Lung (tissue), 12 donors: ENCODE data around the gene CSNK2A3. TPM values are rescaled to one million over a fixed set of nuclear protein-coding genes. Genes with fewer than 3 reads are reported as not detected.

ENCODE experiments used
- ATAC-seq: fragments of 200-7000 bp; cut with Tn5 transposase; one replicate; pipeline ENCODE4 v1.9.1; 2020; ENCODE audit warnings: moderate number of reproducible peaks; ENCODE audit not compliant: insufficient read depth, low FRiP score
- DNase-seq, 3 donors: peaks; one replicate each; pipeline ENCODE4 v3.0.0-alpha.2; 2013 to 2017
- H3K27ac ChIP-seq, 2 donors: one replicate each; pipeline ENCODE4 v1.5.1; 2013; ENCODE audit warnings: mild to moderate bottlenecking in 2 of 2, moderate library complexity in 2 of 2, control low read depth in 1 of 2, inconsistent platforms in 1 of 2, low read depth in 1 of 2, low read length in 1 of 2
- H3K27me3 ChIP-seq, 3 donors: one replicate each; pipeline ENCODE4 v1.5.1; 2013; ENCODE audit warnings: low read length in 2 of 3; ENCODE audit not compliant: control insufficient read depth in 3 of 3, insufficient read depth in 3 of 3
- H3K36me3 ChIP-seq, 4 donors: one replicate each; pipeline ENCODE4 v1.5.1; 2013; ENCODE audit warnings: low read length in 4 of 4, mild to moderate bottlenecking in 1 of 4, moderate library complexity in 1 of 4; ENCODE audit not compliant: control insufficient read depth in 4 of 4, insufficient read depth in 4 of 4
- H3K4me1 ChIP-seq, 5 donors: one replicate each; pipeline ENCODE4 v1.5.1; 2013; ENCODE audit warnings: low read length in 5 of 5, mild to moderate bottlenecking in 2 of 5, moderate library complexity in 1 of 5; ENCODE audit not compliant: control insufficient read depth in 5 of 5, insufficient read depth in 5 of 5
- H3K4me3 ChIP-seq: one replicate; pipeline ENCODE4 v1.5.1; 2013; ENCODE audit warnings: mild to moderate bottlenecking, control low read depth, moderate library complexity
- H3K9ac ChIP-seq, 2 donors: one replicate each; pipeline ENCODE4 v1.5.1; 2013; ENCODE audit warnings: low read length in 2 of 2, control low read depth in 1 of 2; ENCODE audit not compliant: insufficient read depth in 1 of 2
- H3K9me3 ChIP-seq, 4 donors: one replicate each; pipeline ENCODE4 v1.5.1; 2013; ENCODE audit warnings: low read length in 3 of 4, mild to moderate bottlenecking in 1 of 4, moderate library complexity in 1 of 4; ENCODE audit not compliant: control insufficient read depth in 4 of 4, insufficient read depth in 3 of 4
- CTCF ChIP-seq: IDR thresholded peaks from 2 replicates; pipeline ENCODE4 v1.5.1; 2012; ENCODE audit warnings: mild to moderate bottlenecking; ENCODE audit errors: control extremely low read depth, extremely low read depth
- WGBS, 2 donors: extraction: QIAGEN DNeasy Blood & Tissue Kit; methylation state at CpG; one replicate each; pipeline ENCODE4 v1.1.7; 2013; 5-methylcytosine and 5-hydroxymethylcytosine counted together
- polyA plus RNA-seq, 2 donors: library from polyadenylated mRNA; stranded (reverse); fragments of 200-250 nt; gene quantifications; one replicate each; pipeline ENCODE4 v1.2.1, GENCODE V29; 2013
- total RNA-seq, 2 donors: library from RNA; depleted of rRNA in 1 of 2; stranded (reverse); fragments of >200 nt in 1 of 2; gene quantifications; one replicate each; pipeline ENCODE4 v1.2.1, GENCODE V29; 2014 to 2021
- donor health status: control.
- donor health status: control.
- donor health status: Bipolar disorder and iron deficiency.
- donor health status: healthy.
- donor health status: DM: yes; HTN: yes; CAD: no.

The CSNK2A3 gene
- total and polyA plus RNA-seq, 4 donors: 0.39 to 3.7 (median 1.6) TPM

- Histone ChIP-seq H3K4me1 (peaks cover 0 to 28% (median 7%) of the 10 kb centered on the region in 5 donors), H3K27me3 (no peaks in the 10 kb centered on the region), H3K9ac (no peak overlapping the region), H3K27ac (no peak overlapping the region), H3K9me3 (no peaks in the 10 kb centered on the region), H3K36me3 (no peaks in the 10 kb centered on the region), H3K4me3 (no peak overlapping the region)
- no peak for ATAC-seq
- WGBS, 2 donors: 89 to 94% methylated on average over 5 of the region's 5 CpGs
- DNase-seq: no peak
- no peak for TF ChIP-seq CTCF
Observed at GRCh38 chr11:11390068-11390771, 37.2 kb upstream of the CSNK2A3 start.

DNA sequence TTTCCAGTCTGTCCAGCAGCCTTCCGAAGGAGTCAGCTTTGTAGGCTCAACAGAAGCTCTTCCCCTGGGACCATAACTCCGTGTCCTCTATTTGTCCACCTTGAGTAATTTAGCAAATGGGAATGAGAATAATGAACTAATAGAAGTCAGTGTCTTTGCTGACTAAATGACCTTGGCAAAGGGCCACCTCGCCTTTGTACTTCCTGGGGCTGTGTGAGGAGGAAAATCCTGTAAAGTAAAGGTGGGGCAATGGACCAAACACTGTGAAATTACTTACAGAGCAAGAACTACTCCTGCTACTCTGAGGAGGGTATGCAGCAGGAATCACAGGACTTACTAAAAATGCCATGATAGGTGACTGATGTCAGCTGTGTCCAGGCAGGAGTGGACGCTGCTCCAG lies 36.2 kb upstream of the CSNK2A3 start:
- Histone ChIP-seq H3K9ac (no peak overlapping the region), H3K9me3 (no peaks in the 10 kb centered on the region), H3K4me1 (peaks cover 0 to 18% (median 4%) of the 10 kb centered on the region in 5 donors), H3K4me3 (no peak overlapping the region), H3K27ac (no peak overlapping the region), H3K27me3 (no peaks in the 10 kb centered on the region), H3K36me3 (no peaks in the 10 kb centered on the region)
- ATAC-seq (no peak), DNase-seq (no peak)
- WGBS, 2 donors: 70 to 78% methylated on average over 4 of the region's 4 CpGs
- no peak for TF ChIP-seq CTCF

- H3K4me3 ChIP-seq: no peak overlapping the region
- H3K9ac ChIP-seq: no peak overlapping the region
- DNase-seq (no peak), ATAC-seq (no peak)
- no peak for TF ChIP-seq CTCF
- H3K36me3 ChIP-seq: no peaks in the 10 kb centered on the region
- no peak overlapping the region for H3K27ac ChIP-seq
- H3K9me3 ChIP-seq: no peaks in the 10 kb centered on the region
- H3K27me3 ChIP-seq: no peaks in the 10 kb centered on the region
- 84 to 86% methylated on average over 10 of the region's 10 CpGs for WGBS, 2 donors
- H3K4me1 ChIP-seq: peaks cover 0 to 7% (median 4%) of the 10 kb centered on the region in 5 donors
Observed at GRCh38 chr11:11387622-11388305, 34.7 kb upstream of the CSNK2A3 start.
